NB4 (cell line): ENCODE data around the gene DMKN.

Experiments used
- MYC ChIP-seq: IDR thresholded peaks from 2 replicates; pipeline ENCODE4 v1.6.1; 2011; ENCODE audit warnings: low read depth, low read length
- POLR2A ChIP-seq: IDR thresholded peaks from 2 replicates; pipeline ENCODE4 v1.6.1; 2011; ENCODE audit warnings: mild to moderate bottlenecking; ENCODE audit not compliant: insufficient read length; ENCODE audit errors: extremely low read depth
- TF ChIP-seq, protein P1 (sequence below): IDR thresholded peaks from one replicate; pipeline ENCODE4 v1.5.1; 2012; ENCODE audit warnings: low read depth, low read length
- TF ChIP-seq, protein P2 (sequence below): IDR thresholded peaks from 2 replicates; pipeline ENCODE4 v1.6.1; 2011; ENCODE audit warnings: low read depth, low read length

GRCh38 chr19:35539314-35539713, 25.9 kb upstream of the DMKN start:
- TF ChIP-seq MYC (no peak), POLR2A (no peak)
- TF ChIP-seq, protein P1, sequence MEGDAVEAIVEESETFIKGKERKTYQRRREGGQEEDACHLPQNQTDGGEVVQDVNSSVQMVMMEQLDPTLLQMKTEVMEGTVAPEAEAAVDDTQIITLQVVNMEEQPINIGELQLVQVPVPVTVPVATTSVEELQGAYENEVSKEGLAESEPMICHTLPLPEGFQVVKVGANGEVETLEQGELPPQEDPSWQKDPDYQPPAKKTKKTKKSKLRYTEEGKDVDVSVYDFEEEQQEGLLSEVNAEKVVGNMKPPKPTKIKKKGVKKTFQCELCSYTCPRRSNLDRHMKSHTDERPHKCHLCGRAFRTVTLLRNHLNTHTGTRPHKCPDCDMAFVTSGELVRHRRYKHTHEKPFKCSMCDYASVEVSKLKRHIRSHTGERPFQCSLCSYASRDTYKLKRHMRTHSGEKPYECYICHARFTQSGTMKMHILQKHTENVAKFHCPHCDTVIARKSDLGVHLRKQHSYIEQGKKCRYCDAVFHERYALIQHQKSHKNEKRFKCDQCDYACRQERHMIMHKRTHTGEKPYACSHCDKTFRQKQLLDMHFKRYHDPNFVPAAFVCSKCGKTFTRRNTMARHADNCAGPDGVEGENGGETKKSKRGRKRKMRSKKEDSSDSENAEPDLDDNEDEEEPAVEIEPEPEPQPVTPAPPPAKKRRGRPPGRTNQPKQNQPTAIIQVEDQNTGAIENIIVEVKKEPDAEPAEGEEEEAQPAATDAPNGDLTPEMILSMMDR: no peak
- TF ChIP-seq, protein P2, sequence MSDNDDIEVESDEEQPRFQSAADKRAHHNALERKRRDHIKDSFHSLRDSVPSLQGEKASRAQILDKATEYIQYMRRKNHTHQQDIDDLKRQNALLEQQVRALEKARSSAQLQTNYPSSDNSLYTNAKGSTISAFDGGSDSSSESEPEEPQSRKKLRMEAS: no peak
